SJCRH30 (cell line): ENCODE results near the gene ZNF345. TPM values are rescaled to one million over a fixed set of nuclear protein-coding genes. Genes with fewer than 3 reads are reported as not detected.

Experiments
- DNase-seq, 2 experiments: peaks; one replicate each; pipeline ENCODE4 v3.0.0-alpha.2; 2015 to 2020
- H3K27ac ChIP-seq: fragments of 250-450 bp; sonication (Bioruptor Pico); 2 replicates; pipeline ENCODE4 v1.5.1; 2020; ENCODE audit warnings: mild to moderate bottlenecking, moderate library complexity
- H3K27me3 ChIP-seq: fragments of 250-450 bp; sonication (Bioruptor Pico); 2 replicates; pipeline ENCODE4 v1.5.1; 2020; ENCODE audit warnings: mild to moderate bottlenecking, moderate library complexity
- H3K36me3 ChIP-seq: fragments of 250-450 bp; sonication (Bioruptor Pico); 2 replicates; pipeline ENCODE4 v1.5.1; 2020; ENCODE audit warnings: mild to moderate bottlenecking, moderate library complexity
- H3K4me1 ChIP-seq: fragments of 250-450 bp; sonication (Bioruptor Pico); 2 replicates; pipeline ENCODE4 v1.5.1; 2020; ENCODE audit warnings: mild to moderate bottlenecking, moderate library complexity
- H3K4me3 ChIP-seq: fragments of 250-450 bp; sonication (Bioruptor Pico); 2 replicates; pipeline ENCODE4 v1.5.1; 2020; ENCODE audit warnings: mild to moderate bottlenecking, moderate library complexity
- H3K9me3 ChIP-seq: fragments of 250-450 bp; sonication (Bioruptor Pico); replicated peaks from 2 replicates; pipeline ENCODE4 v1.5.1; 2020; ENCODE audit warnings: mild to moderate bottlenecking, moderate library complexity
- total RNA-seq: library from RNA; depleted of rRNA; stranded (reverse); fragments of >200 nt; shearing (Covaris generic); gene quantifications from 2 replicates; pipeline ENCODE4 v1.2.3, GENCODE V29; 2014; rRNA removed

ZNF345 gene
- total RNA-seq: 7.2 and 8.1 TPM in 2 replicates

DNA sequence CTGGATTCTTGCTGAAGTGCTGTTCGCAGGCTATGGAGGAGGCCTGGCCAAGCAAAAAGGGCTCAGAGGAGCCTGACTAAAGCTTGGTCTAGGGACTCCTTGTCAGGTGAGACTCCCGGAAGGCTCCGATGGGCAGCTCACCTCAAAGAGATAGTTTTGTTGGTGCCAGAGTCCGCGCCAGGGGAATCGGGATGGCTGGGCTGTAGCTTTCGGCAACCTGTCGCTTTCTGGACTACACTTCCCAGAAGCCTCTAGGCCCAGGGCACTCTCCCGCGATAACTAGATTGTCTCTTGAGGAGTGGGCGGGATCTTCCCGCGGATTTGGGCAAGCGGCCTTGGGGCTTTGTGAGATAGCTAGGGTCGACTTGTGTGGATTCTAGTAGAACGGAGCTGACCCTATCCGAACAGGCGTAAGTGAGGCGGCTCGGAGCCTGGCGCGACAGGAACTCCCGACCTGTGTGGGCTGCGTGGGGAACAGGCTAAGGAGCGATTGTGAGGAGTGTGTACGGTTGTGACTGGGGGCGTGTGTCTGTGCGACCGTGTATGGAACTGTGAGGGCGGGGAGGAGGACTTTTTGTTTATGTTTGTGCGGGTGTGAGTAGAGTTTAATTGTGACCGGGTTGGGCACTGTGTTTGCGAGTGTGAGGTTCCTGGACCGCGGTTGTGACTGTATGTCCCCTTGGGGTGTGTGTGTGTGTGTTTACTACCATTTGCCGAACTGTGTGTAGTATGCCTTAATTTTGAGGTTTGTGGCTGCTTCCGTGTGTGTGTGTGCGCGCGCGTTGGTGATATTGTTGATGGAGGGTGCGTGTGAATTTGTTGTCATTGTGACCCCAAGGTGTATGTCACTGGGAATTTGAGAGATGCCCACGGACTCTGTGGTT, at the start of gene ZNF345:
Gene ZNF345 (plus strand): TSS at position 318 of the 884 bp plus-strand sequence. CDS start 25,955 bp downstream, outside the sequence.
- H3K4me1 ChIP-seq: no peaks in the 10 kb centered on the region
- peaks cover 6% of the 10 kb centered on the region; the same call in 1 of the 2 replicates for H3K9me3 ChIP-seq
- peaks cover 6% of the 10 kb centered on the region for H3K36me3 ChIP-seq
- H3K27ac ChIP-seq: peak within 1 kb of the TSS; percentile 63
- DNase-seq: peak; percentile 96 to 98
- no peaks in the 10 kb centered on the region for H3K27me3 ChIP-seq
- H3K4me3 ChIP-seq: peak within 1 kb of the TSS; percentile 78

DNA sequence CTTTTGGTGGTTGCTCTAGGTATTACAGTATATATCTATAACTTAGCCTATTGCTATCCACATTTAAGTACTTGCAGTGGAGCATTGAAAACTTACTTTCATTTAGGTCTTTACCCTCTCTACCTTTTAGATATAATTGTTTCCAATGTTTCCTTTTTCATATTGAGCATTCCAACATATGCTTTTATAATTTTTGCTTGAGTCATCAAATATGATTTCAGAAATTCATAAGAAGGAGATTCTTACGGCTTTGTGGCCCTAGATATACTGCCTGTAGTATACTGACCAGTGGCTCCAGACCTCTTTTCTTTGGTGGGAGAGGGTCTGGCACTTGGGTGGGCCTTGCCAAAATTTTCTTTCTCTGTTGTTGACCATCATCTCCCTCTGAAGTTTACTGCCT, 45.3 kb upstream of the ZNF345 start:
- peaks cover 25% of the 10 kb centered on the region for H3K9me3 ChIP-seq
- H3K36me3 ChIP-seq: peaks cover 40% of the 10 kb centered on the region

DNA sequence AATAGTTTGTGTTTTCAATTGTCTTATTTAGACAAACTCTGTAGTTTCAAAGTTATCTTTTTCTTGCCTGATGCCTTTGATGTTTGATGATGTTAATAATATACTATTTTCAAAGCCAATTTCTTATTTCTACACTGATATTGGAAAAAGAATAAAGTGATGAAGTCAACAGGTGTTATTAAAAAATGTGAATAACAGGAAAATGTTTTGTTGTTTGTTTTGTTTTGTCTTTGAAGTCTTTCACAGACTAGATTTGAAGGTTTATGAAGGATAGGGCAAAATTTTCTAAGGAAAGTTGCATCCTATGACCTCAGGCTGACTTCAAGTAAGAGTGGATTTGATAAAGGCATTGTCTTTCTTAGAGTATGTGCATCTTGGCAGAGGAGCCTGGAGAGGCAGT, 43.6 kb upstream of the ZNF345 start:
- no peak overlapping the region for H3K4me3 ChIP-seq

More for the DNA sequence above, 45.3 kb upstream of the ZNF345 start:
- H3K4me3 ChIP-seq: no peak overlapping the region
- no peaks in the 10 kb centered on the region for H3K27me3 ChIP-seq
- no peak overlapping the region for H3K27ac ChIP-seq
- H3K4me1 ChIP-seq: no peaks in the 10 kb centered on the region
- no peak for DNase-seq

GRCh38 chr19:36819130-36819630, 31.5 kb upstream of the ZNF345 start:
- H3K36me3 ChIP-seq: peaks cover 72% of the 10 kb centered on the region
- H3K27me3 ChIP-seq: no peaks in the 10 kb centered on the region
- no peak overlapping the region for H3K4me3 ChIP-seq
- no peak for DNase-seq
- H3K4me1 ChIP-seq: no peaks in the 10 kb centered on the region
- no peak overlapping the region for H3K27ac ChIP-seq
- peaks cover 53% of the 10 kb centered on the region for H3K9me3 ChIP-seq

More for the DNA sequence above, 43.6 kb upstream of the ZNF345 start:
- H3K4me1 ChIP-seq: no peaks in the 10 kb centered on the region; the same call in 1 of the 2 replicates
- no peak for DNase-seq
- H3K27ac ChIP-seq: no peak overlapping the region
- no peaks in the 10 kb centered on the region for H3K27me3 ChIP-seq
- H3K9me3 ChIP-seq: peaks cover 30% of the 10 kb centered on the region
- H3K36me3 ChIP-seq: peaks cover 44% of the 10 kb centered on the region

DNA sequence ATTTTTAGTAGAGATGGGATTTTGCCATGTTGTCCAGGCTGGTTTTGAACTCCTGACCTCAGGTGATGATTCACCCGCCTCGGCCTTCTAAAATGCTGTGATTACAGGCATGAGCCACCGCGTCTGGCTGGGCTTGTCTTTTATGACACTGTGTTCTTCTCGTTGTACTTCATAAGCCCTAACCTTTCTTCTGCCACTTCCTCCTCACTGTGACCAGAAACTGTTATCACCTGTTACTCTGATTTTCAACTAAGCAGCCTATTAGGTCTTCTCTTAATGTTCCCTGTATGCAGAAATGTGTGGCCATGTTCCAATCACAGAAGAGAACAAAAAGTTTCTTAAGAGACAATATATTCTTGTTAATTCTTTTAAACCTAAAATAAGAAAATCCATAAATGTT, 28.9 kb upstream of the ZNF345 start:
- H3K27me3 ChIP-seq: no peaks in the 10 kb centered on the region
- peaks cover 82% of the 10 kb centered on the region for H3K36me3 ChIP-seq
- H3K4me1 ChIP-seq: no peaks in the 10 kb centered on the region
- H3K4me3 ChIP-seq: no peak overlapping the region
- peaks cover 40% of the 10 kb centered on the region for H3K9me3 ChIP-seq
- H3K27ac ChIP-seq: no peak overlapping the region
- no peak for DNase-seq

DNA sequence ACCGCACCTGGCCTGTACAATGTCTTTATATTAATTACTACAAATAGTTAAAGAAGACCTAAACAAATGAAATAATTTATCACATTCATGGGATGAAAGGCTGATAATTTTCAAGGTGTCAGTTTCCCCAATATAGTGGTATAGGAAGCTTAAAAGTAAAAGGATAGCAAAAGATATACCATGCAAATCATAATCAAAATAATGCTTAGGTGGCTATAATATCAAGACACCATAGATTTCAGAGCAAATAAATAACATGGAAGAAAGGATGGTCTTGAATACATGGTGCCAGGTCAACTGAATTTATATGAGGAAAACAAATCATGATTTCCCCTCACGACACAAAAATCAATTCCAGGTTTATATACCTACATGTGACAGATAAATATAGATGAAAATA, 17.2 kb upstream of the ZNF345 start:
- H3K9me3 ChIP-seq: peaks cover 27% of the 10 kb centered on the region
- H3K4me3 ChIP-seq: no peak overlapping the region
- H3K36me3 ChIP-seq: peaks cover 42% of the 10 kb centered on the region
- 0 out of 2 replicates have a peak, but pooled peaks cover 3% of the 10 kb centered on the region for H3K4me1 ChIP-seq
- no peak overlapping the region for H3K27ac ChIP-seq
- no peaks in the 10 kb centered on the region for H3K27me3 ChIP-seq
- no peak for DNase-seq

GRCh38 chr19:36837176-36837905, 13.3 kb upstream of the ZNF345 start:
- peak overlapping the region; percentile 89 for H3K27ac ChIP-seq
- H3K4me3 ChIP-seq: peak overlapping the region; percentile 92

GRCh38 chr19:36837906-36838783, 12.5 kb upstream of the ZNF345 start, which contains the start of gene ZNF790:
TSS of gene ZNF790 (minus strand) at chr19:36838387. CDS start at chr19:36825619, 12,768 bp downstream.
- Histone ChIP-seq H3K27me3 (no peaks in the 10 kb centered on the region), H3K27ac (peak within 1 kb of the TSS; percentile 89), H3K36me3 (peaks cover 21% of the 10 kb centered on the region), H3K4me1 (0 out of 2 replicates have a peak, but pooled peaks cover 3% of the 10 kb centered on the region), H3K4me3 (peak within 1 kb of the TSS; percentile 92), H3K9me3 (peaks cover 8% of the 10 kb centered on the region)
- DNase-seq: peak; percentile 94 to 97

More at GRCh38 chr19:36837176-36837905, 13.3 kb upstream of the ZNF345 start:
- peaks cover 13% of the 10 kb centered on the region for H3K9me3 ChIP-seq
- H3K4me1 ChIP-seq: 0 out of 2 replicates have a peak, but pooled peaks cover 3% of the 10 kb centered on the region
- no peaks in the 10 kb centered on the region for H3K27me3 ChIP-seq
- no peak for DNase-seq
- H3K36me3 ChIP-seq: peaks cover 26% of the 10 kb centered on the region

- Histone ChIP-seq H3K4me1 (0 out of 2 replicates have a peak, but pooled peaks cover 3% of the 10 kb centered on the region), H3K36me3 (peaks cover 19% of the 10 kb centered on the region; the same call in 1 of the 2 replicates), H3K9me3 (peaks cover 8% of the 10 kb centered on the region; the same call in 1 of the 2 replicates), H3K27me3 (no peaks in the 10 kb centered on the region), H3K4me3 (peak overlapping the region; percentile 92), H3K27ac (peak overlapping the region; percentile 89)
- no peak for DNase-seq
Measured at GRCh38 chr19:36838784-36839324, 11.8 kb upstream of the ZNF345 start.

- Histone ChIP-seq H3K36me3 (peaks cover 6% of the 10 kb centered on the region), H3K9me3 (peaks cover 7% of the 10 kb centered on the region; the same call in 1 of the 2 replicates), H3K27ac (no peak overlapping the region), H3K27me3 (no peaks in the 10 kb centered on the region), H3K4me3 (no peak overlapping the region), H3K4me1 (no peaks in the 10 kb centered on the region)
- no peak for DNase-seq
Measured at GRCh38 chr19:36847968-36848367, 2.7 kb upstream of the ZNF345 start.

DNA sequence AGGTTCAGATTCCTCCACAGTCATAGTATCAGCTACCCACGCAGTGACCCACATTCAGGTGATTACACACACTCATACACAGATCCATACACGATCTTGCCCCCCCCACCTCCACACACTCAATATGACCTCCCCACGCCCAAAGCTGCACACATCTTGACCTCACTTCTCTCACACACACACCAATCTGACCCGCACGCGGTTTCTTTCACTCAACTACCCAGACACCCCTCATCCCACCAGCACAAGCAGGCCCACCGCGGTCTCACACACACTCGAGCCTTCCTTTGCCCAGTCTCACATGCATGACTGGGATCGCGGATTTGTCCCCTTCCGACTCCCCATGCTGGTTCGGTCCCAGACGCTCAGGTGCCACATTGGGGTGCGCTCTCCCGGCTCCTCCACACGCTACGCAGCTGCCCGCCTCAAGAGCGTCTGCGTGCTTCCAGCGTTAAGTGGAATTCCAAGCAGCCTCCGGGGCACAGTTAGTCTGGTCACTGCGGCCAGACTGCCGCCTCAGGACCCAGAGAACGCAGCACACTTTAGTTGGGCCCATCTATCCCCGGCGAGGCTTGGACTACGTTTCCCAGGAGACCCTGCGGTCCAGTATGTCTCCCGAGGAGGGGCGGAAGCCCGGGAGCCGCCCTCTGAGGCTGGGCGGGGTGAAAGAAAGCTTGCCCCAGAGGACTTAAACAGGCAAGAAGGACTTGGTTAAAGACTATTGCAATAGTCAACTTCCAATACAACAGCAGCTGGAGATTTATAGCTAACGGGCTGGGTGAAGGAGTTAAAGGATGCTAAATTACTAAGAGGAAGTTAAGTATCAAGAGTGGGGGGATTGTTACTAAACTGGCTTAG, 746 bp upstream of the ZNF345 start:
- DNase-seq: peak; percentile 93 to 94
- H3K27ac ChIP-seq: peak overlapping the region; percentile 41

GRCh38 chr19:36851898-36852297, 1.2 kb downstream of the ZNF345 start:
- H3K4me3 ChIP-seq: peak overlapping the region; percentile 78
- peaks cover 13% of the 10 kb centered on the region for H3K9me3 ChIP-seq
- H3K36me3 ChIP-seq: peaks cover 17% of the 10 kb centered on the region
- no peak for DNase-seq
- H3K27ac ChIP-seq: no peak overlapping the region
- no peaks in the 10 kb centered on the region for H3K4me1 ChIP-seq
- no peaks in the 10 kb centered on the region for H3K27me3 ChIP-seq

More for the DNA sequence above, 746 bp upstream of the ZNF345 start:
- Histone ChIP-seq H3K4me1 (no peaks in the 10 kb centered on the region), H3K36me3 (peaks cover 3% of the 10 kb centered on the region), H3K4me3 (peak overlapping the region; percentile 78), H3K9me3 (peaks cover 4% of the 10 kb centered on the region; the same call in 1 of the 2 replicates), H3K27me3 (no peaks in the 10 kb centered on the region)
